GM18951 (cell line): ENCODE data around the gene PPP6R2.

Experiments
- POLR2A ChIP-seq: IDR thresholded peaks from 4 replicates; pipeline ENCODE4 v1.6.1; 2011; ENCODE audit warnings: mild to moderate bottlenecking; ENCODE audit not compliant: insufficient read length, insufficient read depth; ENCODE audit errors: extremely low read depth
- in situ Hi-C: fragments of 300-500 bp; cut with MboI; formaldehyde crosslinking; loops from one replicate; pipeline ENCODE4 v1.12.0; 2022; ENCODE audit warnings: low sequenced_read_pairs, mixed read lengths, inconsistent platforms; ENCODE audit not compliant: unreplicated experiment

Gene PPP6R2

GRCh38 chr22:50476868-50477267, 133.7 kb downstream of the PPP6R2 start:
- TF ChIP-seq POLR2A, result no peak
- in situ Hi-C loops, result no loop called here

- TF ChIP-seq POLR2A, result no peak
- in situ Hi-C loops, result no loop called here
Measured at GRCh38 chr22:50477923-50478322, 134.8 kb downstream of the PPP6R2 start.

GRCh38 chr22:50479721-50480120, 136.6 kb downstream of the PPP6R2 start:
- no peak for TF ChIP-seq POLR2A
- in situ Hi-C loops, result no loop called here

- in situ Hi-C loops, result no loop called here
- TF ChIP-seq POLR2A, result no peak
Measured at GRCh38 chr22:50481045-50481439, 137.9 kb downstream of the PPP6R2 start.

GRCh38 chr22:50481440-50482106, 138.4 kb downstream of the PPP6R2 start, which contains the start of gene ADM2:
Gene ADM2 (plus strand): TSS chr22:50481543. CDS start chr22:50481848, 305 bp downstream.
- no peak for TF ChIP-seq POLR2A
- in situ Hi-C loops, result no loop called here

GRCh38 chr22:50482107-50483074, 139.3 kb downstream of the PPP6R2 start:
- TF ChIP-seq POLR2A, result no peak
- in situ Hi-C loops, result no loop called here

GRCh38 chr22:50483106-50483505, 140.0 kb downstream of the PPP6R2 start:
- TF ChIP-seq POLR2A, result no peak
- in situ Hi-C loops, result no loop called here

GRCh38 chr22:50483556-50483955, 140.4 kb downstream of the PPP6R2 start:
- in situ Hi-C loops, result no loop called here
- no peak for TF ChIP-seq POLR2A

- in situ Hi-C loops, result no loop called here
- TF ChIP-seq POLR2A, result no peak
Measured at GRCh38 chr22:50483977-50484853, 141.1 kb downstream of the PPP6R2 start.

- no peak for TF ChIP-seq POLR2A
- in situ Hi-C loops, result no loop called here
Measured at GRCh38 chr22:50485221-50486131, 142.3 kb downstream of the PPP6R2 start.

- in situ Hi-C loops, result no loop called here
Measured at GRCh38 chr22:50486561-50487289, 143.6 kb downstream of the PPP6R2 start, which contains the start of gene MIOX. Gene MIOX (plus strand): TSS chr22:50486859. CDS start chr22:50486898, 39 bp downstream.

More at GRCh38 chr22:50486561-50487289, 143.6 kb downstream of the PPP6R2 start, which contains the start of gene MIOX:
- TF ChIP-seq POLR2A, result no peak
